OCI-LY3 (cell line): ENCODE measurements around the gene CDH4.

ENCODE experiments used
- CTCF ChIP-seq: fragments of 200-600, 300-600 bp; sonication (generic); IDR thresholded peaks from 2 replicates; pipeline ENCODE4 v1.5.1; 2014; ENCODE audit warnings: antibody characterized with exemption, low read length, low read depth
- EZH2phosphoT487 ChIP-seq: fragments of 200-600 bp; shearing (Covaris generic); IDR thresholded peaks from 2 replicates; pipeline ENCODE4 v1.6.1; 2018; ENCODE audit warnings: antibody characterized with exemption, mixed run types, low read depth

GRCh38 chr20:61596687-61597330 lies 344.7 kb downstream of the CDH4 start:
- TF ChIP-seq CTCF (no peak), EZH2phosphoT487 (no peak)
